ENCODE data around the gene TROAP. TPM values are rescaled to one million over a fixed set of nuclear protein-coding genes. Genes with fewer than 3 reads are reported as not detected.

TROAP gene
- total RNA-seq, 3 donors from 2014 or later, result 0.29 to 1.8 (median 0.66) TPM

GRCh38 chr12:49345825-49346658 is 23.0 kb downstream of the TROAP start:
- H3K4me3 ChIP-seq, result peak overlapping the region; percentile 27 to 69 (median 52)
- intact Hi-C loops (cut with DNase I; ENCODE audit: low total_unique reads), result loop anchor here (10.0 kb wide), 1 partner anchor 169 kb away; no protein-coding TSS in a partner anchor
- peaks cover 23% of the 10 kb centered on the region in 2 donors for H3K4me1 ChIP-seq
- H3K36me3 ChIP-seq, result no peaks in the 10 kb centered on the region
- no peak overlapping the region for H3K27ac ChIP-seq
- peak in 1 of 2 donors; percentile 7 for DNase-seq (ENCODE audit: low spot score in 2 of 2)
- no peaks in the 10 kb centered on the region for H3K9me3 ChIP-seq
- H3K27me3 ChIP-seq, result peaks cover 14 to 37% of the 10 kb centered on the region in 2 donors
- TF ChIP-seq CTCF (IDR thresholded peaks at IDR 0.05), result no peak
- TF ChIP-seq POLR2A (IDR thresholded peaks at IDR 0.05), result no peak
- no peak for TF ChIP-seq POLR2AphosphoS5 (IDR thresholded peaks at IDR 0.05)

- no peak for TF ChIP-seq POLR2AphosphoS5 (IDR thresholded peaks at IDR 0.05)
- no peak for TF ChIP-seq CTCF (IDR thresholded peaks at IDR 0.05)
- TF ChIP-seq POLR2A (IDR thresholded peaks at IDR 0.05), result no peak
- H3K27ac ChIP-seq, result no peak within 1 kb of the TSS
- no peaks in the 10 kb centered on the region for H3K9me3 ChIP-seq
- peaks cover 14 to 37% of the 10 kb centered on the region in 2 donors for H3K27me3 ChIP-seq
- DNase-seq (ENCODE audit: low spot score in 2 of 2), result peak in 1 of 2 donors; percentile 16
- intact Hi-C loops (cut with DNase I; ENCODE audit: low total_unique reads), result loop anchor here (10.0 kb wide), 1 partner anchor 168 kb away; no protein-coding TSS in a partner anchor
- no peaks in the 10 kb centered on the region for H3K36me3 ChIP-seq
- peak within 1 kb of the TSS; percentile 27 to 69 (median 52) for H3K4me3 ChIP-seq
- H3K4me1 ChIP-seq, result peaks cover 23% of the 10 kb centered on the region in 2 donors
Measured at GRCh38 chr12:49346659-49347310, 23.7 kb downstream of the TROAP start, which contains the start of gene DNAJC22. TSS of gene DNAJC22 (plus strand) at chr12:49346888. CDS start at chr12:49348873, 1,985 bp downstream.

- peak; percentile 80 to 87 (median 83) for TF ChIP-seq CTCF (IDR thresholded peaks at IDR 0.05)
- TF ChIP-seq POLR2A (IDR thresholded peaks at IDR 0.05), result no peak
- peak in 1 of 3 donors; percentile 14 for TF ChIP-seq POLR2AphosphoS5 (IDR thresholded peaks at IDR 0.05)
- peaks cover 23% of the 10 kb centered on the region in 2 donors for H3K4me1 ChIP-seq
- peak overlapping the region in 2 of 3 donors; percentile 52 to 69 for H3K4me3 ChIP-seq
- H3K36me3 ChIP-seq, result no peaks in the 10 kb centered on the region
- no peaks in the 10 kb centered on the region for H3K9me3 ChIP-seq
- peaks cover 14 to 37% of the 10 kb centered on the region in 2 donors for H3K27me3 ChIP-seq
- intact Hi-C loops (cut with DNase I; ENCODE audit: low total_unique reads), result loop anchor here (10.0 kb wide), 1 partner anchor 167 kb away; no protein-coding TSS in a partner anchor
- peak; percentile 67 to 78 for DNase-seq (ENCODE audit: low spot score in 2 of 2)
- no peak overlapping the region for H3K27ac ChIP-seq
Measured at GRCh38 chr12:49347311-49348193, 24.5 kb downstream of the TROAP start.

- intact Hi-C loops (cut with DNase I; ENCODE audit: low total_unique reads), result loop anchor here (10.0 kb wide), 1 partner anchor 166 kb away; no protein-coding TSS in a partner anchor
- Histone ChIP-seq H3K27me3 (peaks cover 11 to 37% of the 10 kb centered on the region in 2 donors), H3K27ac (no peak overlapping the region), H3K4me1 (peaks cover 23% of the 10 kb centered on the region in 2 donors), H3K36me3 (no peaks in the 10 kb centered on the region), H3K4me3 (no peak overlapping the region), H3K9me3 (no peaks in the 10 kb centered on the region)
- peak in 1 of 2 donors; percentile 8 for DNase-seq (ENCODE audit: low spot score in 2 of 2)
- TF ChIP-seq POLR2AphosphoS5 (IDR thresholded peaks at IDR 0.05) (no peak), CTCF (IDR thresholded peaks at IDR 0.05) (no peak), POLR2A (IDR thresholded peaks at IDR 0.05) (no peak)
Measured at GRCh38 chr12:49348781-49349180, 25.7 kb downstream of the TROAP start.

Data from breast epithelium (tissue), 4 donors.